Measurements from ENCODE around the gene ME3.

ME3 gene

GRCh38 chr11:86503131-86503530 lies 169.3 kb downstream of the ME3 start:
- DNase-seq (ENCODE audit: extremely low read depth, low read depth) = no peak
- TF ChIP-seq CTCF (IDR thresholded peaks at IDR 0.05; ENCODE audit: low read depth, low read length) = no peak

- TF ChIP-seq CTCF (IDR thresholded peaks at IDR 0.05; ENCODE audit: low read depth, low read length) = no peak
- DNase-seq (ENCODE audit: extremely low read depth, low read depth) = no peak
Measured at GRCh38 chr11:86502137-86502642, 170.2 kb downstream of the ME3 start.

- DNase-seq (ENCODE audit: extremely low read depth, low read depth) = no peak
- TF ChIP-seq CTCF (IDR thresholded peaks at IDR 0.05; ENCODE audit: low read depth, low read length) = no peak
Measured at GRCh38 chr11:86500500-86501140, 171.8 kb downstream of the ME3 start.

- no peak for DNase-seq (ENCODE audit: extremely low read depth, low read depth)
- no peak for TF ChIP-seq CTCF (IDR thresholded peaks at IDR 0.05; ENCODE audit: low read depth, low read length)
Measured at GRCh38 chr11:86499723-86500129, 172.7 kb downstream of the ME3 start.

- DNase-seq (ENCODE audit: extremely low read depth, low read depth) = no peak
- TF ChIP-seq CTCF (IDR thresholded peaks at IDR 0.05; ENCODE audit: low read depth, low read length) = no peak
Measured at GRCh38 chr11:86497836-86498235, 174.6 kb downstream of the ME3 start.

GRCh38 chr11:86497310-86497709 lies 175.1 kb downstream of the ME3 start:
- no peak for DNase-seq (ENCODE audit: extremely low read depth, low read depth)
- TF ChIP-seq CTCF (IDR thresholded peaks at IDR 0.05; ENCODE audit: low read depth, low read length) = no peak

- DNase-seq (ENCODE audit: extremely low read depth, low read depth) = no peak
- no peak for TF ChIP-seq CTCF (IDR thresholded peaks at IDR 0.05; ENCODE audit: low read depth, low read length)
Measured at GRCh38 chr11:86495351-86495750, 177.1 kb downstream of the ME3 start.
